Stimulated activated naive CD4-positive, alpha-beta T cell treated with Interleukin-2 at 50 U/mL for 16 hours (primary cell): ENCODE results near the gene KSR2.
"Not testable (repeated sequence)": the region's sequence is repeated elsewhere in the genome, so short reads cannot be mapped to it uniquely, and the experiment has no call there.

Source experiments
- DNase-seq: peaks from one replicate; lab custom pipeline; 2025; lab: John Stamatoyannopoulos, UW

Gene KSR2

GRCh38 chr12:117760990-117761389 lies 207.8 kb downstream of the KSR2 start:
- DNase-seq, result no peak

GRCh38 chr12:117750657-117751056 lies 218.1 kb downstream of the KSR2 start:
- no peak for DNase-seq

- DNase-seq, result no peak
Measured at GRCh38 chr12:117749431-117749830, 219.4 kb downstream of the KSR2 start.

DNA sequence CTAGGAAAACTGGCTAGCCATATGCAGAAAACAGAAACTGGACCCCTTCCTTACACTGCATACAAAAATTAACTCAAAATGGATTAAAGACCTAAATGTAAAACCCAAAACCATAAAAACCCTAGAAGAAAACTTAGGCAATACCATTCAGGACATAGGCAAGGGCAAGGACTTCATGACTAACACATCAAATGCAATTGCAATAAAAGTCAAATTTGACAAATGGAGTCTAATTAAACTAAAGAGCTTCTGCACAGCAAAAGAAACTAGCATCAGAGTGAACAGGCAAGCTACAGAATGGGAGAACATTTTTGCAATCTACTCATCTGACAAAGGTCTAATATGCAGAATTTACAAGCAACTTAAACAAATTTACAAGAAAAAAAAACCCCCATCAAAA lies 222.4 kb downstream of the KSR2 start:
- not testable (repeated sequence) for DNase-seq

DNA sequence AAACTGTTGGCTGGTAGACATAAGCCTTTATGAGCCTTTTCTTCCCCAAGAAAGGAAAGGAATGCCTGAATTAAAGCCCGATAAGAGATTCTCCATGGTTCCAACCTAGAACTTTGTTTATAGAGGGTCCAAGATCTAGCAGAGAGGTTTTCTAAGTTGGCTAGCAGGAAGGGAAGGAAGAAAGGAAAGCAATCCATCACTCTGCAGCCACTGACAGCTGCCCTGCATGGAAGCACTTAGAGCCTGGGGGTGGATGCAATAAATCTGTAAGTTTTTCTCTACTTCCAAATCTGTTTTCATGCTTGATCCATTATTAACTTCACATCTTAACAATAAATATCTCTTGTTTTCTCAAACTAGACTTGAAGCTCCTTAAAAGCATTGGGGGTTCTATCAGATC lies 224.4 kb downstream of the KSR2 start:
- no peak for DNase-seq

DNA sequence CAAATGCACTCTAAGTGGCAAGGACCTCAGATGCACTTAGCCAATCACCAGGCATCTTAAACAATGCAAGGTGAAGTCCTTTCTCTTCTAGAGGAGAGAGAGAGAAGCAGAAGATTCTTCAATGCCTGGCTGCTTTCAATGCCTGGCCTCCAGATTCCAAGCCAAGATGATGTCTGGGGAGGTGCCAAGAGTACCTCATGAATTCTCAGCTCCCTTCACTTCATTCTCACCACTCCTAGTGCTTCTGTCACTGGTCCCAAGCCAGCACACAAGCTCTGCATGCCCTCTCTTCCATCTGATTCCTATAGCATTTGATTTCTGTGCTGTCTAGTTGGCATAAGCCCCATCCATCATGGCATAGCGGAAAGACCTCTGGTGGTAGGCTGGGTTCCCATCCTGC lies 225.0 kb downstream of the KSR2 start:
- no peak for DNase-seq

DNA sequence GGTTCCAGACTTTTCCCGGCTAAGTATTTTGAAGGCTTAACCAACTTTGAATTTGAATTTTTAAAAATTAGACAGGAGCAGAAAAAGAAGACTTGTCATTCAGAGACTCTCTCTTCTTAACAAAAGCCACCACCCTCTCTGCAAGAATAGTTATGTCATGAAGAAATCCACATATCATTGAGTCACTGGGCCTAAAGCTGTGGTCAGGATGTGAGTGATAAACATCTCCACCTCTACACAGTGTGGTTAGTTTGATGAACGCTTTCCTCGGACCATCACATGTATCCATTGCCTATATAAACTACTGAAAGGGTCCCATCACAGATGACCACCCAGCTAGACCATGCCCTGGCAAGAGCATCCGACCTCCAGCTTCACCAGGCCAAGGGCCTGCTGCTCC lies 226.1 kb downstream of the KSR2 start:
- DNase-seq, result no peak

DNA sequence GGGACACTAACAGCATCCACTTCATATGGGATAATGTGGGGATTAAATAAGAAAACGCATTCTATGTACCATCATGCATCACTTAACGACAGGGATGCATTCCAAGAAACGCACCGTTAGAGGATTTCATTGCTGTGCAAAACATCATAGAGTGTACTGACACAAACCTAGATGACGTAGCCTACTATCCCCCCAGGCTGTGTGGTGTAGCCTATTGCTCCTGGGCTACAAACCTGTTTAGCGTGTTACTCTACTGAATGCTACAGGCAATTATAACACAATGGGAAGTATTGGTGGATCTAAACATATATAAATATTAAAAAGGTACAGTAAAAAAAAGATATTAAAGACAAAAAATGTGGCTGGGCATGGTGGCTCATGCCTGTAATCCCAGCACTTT lies 230.6 kb downstream of the KSR2 start:
- DNase-seq, result no peak

GRCh38 chr12:117733549-117733805 lies 235.3 kb downstream of the KSR2 start:
- no peak for DNase-seq

- DNase-seq, result no peak
Measured at GRCh38 chr12:117732761-117733548, 235.8 kb downstream of the KSR2 start.

DNA sequence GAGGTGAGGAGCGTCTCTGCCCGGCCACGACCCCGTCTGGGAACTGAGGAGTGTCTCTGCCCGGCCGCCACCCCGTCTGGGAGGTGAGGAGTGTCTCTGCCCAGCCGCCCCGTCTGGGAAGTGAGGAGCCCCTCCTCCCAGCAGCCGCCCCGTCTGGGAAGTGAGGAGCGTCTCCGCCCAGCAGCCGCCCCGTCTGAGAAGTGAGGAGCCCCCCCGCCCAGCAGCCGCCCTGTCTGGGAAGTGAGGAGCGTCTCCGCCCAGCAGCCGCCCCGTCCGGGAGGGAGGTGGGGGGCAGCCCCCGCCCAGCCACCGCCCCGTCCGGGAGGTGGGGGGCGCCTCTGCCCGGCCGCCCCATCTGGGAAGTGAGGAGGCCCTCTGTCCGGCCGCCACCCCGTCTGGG lies 237.7 kb downstream of the KSR2 start:
- DNase-seq, result not testable (repeated sequence)

DNA sequence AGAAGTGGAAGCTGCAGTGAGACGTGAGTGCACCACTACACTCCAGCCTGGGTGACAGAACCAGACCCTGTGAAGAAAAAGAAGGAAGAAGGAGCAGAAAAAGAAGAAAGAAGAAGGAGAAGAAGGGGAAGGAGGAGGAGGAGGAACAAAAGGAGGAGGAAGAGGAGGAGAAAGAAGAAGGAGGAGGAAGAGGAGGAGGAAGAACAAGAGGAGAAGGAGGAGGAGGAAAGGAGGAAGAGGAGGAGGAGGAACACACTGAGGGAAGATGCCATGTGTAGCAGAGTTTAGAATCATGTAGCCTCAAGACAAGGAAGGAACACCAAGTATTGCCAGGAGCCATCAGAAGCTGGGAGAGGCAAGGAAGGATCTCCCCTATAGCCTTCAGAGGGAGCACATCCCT lies 241.5 kb downstream of the KSR2 start:
- DNase-seq, result no peak

DNA sequence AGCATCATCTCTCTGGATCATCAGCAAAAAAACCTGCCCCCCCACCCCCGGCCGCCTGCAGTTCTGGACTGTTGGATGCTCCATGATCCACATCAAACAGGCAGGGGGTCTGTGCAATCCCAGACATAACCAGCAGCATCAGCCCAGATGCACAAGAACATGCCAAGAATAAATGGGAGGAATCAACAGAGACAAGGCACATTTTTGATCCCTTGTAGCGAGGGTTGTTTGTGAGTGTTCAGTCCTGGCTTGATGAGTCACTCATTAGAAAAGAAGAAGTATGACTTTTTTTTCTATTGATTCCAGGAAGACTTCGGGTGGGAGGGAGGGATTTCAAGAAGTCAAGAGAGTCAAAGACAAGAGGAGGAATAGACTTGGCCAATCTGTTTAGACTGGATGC lies 244.2 kb downstream of the KSR2 start:
- DNase-seq, result no peak

DNA sequence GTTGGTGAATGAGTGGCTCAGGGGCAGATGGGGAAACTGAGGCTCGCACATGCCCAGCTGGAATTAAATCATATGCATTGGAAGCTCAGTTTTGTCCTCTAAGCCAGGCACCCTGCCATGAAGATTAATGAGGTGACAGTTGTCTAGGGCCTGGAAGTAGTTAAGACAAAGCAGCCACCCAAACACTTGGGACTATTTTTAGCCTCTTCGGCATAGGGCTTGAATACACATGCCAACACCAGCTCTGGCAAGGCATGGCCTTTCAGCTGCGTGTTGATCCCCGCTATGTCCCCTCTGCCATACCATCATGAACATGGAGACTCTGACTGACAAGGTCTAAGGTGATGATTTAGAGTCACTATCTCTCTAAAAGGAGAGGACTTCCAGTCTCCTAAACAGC lies 250.2 kb downstream of the KSR2 start:
- DNase-seq, result no peak

- DNase-seq, result no peak
Measured at GRCh38 chr12:117718141-117718540, 250.6 kb downstream of the KSR2 start.

DNA sequence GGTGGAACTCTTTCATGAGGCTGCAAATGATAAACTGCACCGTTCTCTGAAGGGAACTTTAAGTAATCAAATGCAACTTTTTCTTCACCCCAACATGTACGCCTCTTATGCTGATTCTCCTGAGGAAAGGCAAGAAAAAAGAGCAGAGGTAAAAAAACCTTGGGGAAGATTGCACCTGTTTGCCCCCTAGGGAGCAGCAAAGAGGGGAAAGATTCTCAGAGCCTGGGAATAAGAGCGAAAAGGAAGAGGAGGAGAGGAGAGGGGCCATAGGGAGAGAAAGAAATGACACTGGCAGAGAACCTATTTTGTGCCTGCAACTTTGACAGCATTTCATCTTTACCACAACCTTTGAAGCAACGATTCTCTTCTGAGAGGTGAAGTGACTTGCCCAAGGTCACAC lies 254.6 kb downstream of the KSR2 start:
- DNase-seq, result no peak

- no peak for DNase-seq
Measured at GRCh38 chr12:117710121-117710520, 258.7 kb downstream of the KSR2 start.

GRCh38 chr12:117707861-117708260 lies 260.9 kb downstream of the KSR2 start:
- DNase-seq, result no peak

- no peak for DNase-seq
Measured at GRCh38 chr12:117703584-117703983, 265.2 kb downstream of the KSR2 start.

GRCh38 chr12:117702741-117703140 lies 266.0 kb downstream of the KSR2 start:
- no peak for DNase-seq

DNA sequence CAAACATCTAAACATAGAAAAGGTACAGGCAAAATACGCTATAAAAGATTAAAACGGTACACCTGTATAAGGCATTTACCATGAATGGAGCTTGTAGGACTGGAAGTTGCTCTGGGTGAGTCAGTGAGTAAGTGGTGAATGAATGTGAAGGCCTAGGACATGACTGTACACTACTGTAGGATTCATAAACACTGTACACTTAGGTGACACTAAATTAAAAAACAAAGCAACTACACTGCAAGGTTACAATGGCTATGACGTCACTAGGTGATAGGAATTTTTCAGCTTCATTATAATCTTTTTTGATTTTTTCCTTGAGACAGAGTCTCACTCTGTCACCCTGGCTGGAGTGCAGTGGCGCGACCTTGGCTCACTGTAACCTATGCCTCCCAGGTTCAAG lies 269.2 kb downstream of the KSR2 start:
- DNase-seq, result no peak

GRCh38 chr12:117699118-117699517 lies 269.7 kb downstream of the KSR2 start:
- DNase-seq, result no peak

- no peak for DNase-seq
Measured at GRCh38 chr12:117695956-117696355, 272.8 kb downstream of the KSR2 start.

DNA sequence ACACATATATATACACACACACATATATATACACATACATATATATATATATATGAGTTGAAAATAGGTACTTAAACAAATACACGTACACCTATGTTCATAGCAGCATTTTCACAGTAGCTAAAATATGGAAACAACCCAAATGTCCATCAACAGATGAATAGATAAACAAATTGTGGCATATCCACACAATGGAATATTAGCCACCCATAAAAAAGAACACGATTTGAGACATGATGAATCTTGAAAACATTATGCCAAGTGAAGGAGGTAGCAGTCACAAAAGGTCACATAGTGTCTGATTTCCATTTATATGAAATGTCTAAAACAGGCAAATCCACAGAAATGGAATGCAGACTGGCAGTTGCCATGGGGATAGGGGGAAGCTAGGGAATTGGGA lies 276.3 kb downstream of the KSR2 start:
- no peak for DNase-seq

DNA sequence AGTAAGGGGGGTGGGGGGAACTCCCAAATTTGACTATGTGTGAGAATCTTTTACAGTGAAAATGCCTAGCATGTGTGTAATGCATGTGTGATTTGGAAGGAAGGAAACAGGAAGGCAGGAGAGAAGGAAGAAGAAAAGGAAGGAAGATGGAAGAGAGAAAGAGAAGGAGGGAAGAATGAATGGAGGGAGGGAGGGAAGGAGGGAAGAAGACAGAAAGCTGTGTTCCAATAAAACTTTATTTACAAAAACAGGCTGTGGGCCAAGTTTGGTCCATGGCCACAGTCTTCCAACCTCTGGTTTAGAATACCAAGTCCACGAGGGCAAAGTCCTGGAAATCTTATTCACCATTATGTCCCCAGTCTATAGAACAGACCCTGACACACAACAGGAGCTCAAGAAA lies 278.9 kb downstream of the KSR2 start:
- DNase-seq, result no peak
